HG03159 (cell line): ENCODE measurements around the gene LAMB3.
A peak's percentile ranks its signal among the peaks of the same experiment; 100 is the strongest.

ENCODE experiments used
- ATAC-seq: cut with Tn5 transposase; IDR thresholded peaks from one replicate; pipeline ENCODE4 v1.9.1; 2021; ENCODE audit warnings: mild to moderate bottlenecking, moderate library complexity; ENCODE audit not compliant: unreplicated experiment

Gene LAMB3

GRCh38 chr1:209634005-209634737 lies 18.1 kb downstream of the LAMB3 start:
- ATAC-seq = no peak

- no peak for ATAC-seq
Observed at GRCh38 chr1:209633335-209633997, 18.8 kb downstream of the LAMB3 start.

GRCh38 chr1:209630383-209631225 lies 21.6 kb downstream of the LAMB3 start:
- ATAC-seq = no peak

- ATAC-seq = no peak
Observed at GRCh38 chr1:209629621-209630382, 22.4 kb downstream of the LAMB3 start.

DNA sequence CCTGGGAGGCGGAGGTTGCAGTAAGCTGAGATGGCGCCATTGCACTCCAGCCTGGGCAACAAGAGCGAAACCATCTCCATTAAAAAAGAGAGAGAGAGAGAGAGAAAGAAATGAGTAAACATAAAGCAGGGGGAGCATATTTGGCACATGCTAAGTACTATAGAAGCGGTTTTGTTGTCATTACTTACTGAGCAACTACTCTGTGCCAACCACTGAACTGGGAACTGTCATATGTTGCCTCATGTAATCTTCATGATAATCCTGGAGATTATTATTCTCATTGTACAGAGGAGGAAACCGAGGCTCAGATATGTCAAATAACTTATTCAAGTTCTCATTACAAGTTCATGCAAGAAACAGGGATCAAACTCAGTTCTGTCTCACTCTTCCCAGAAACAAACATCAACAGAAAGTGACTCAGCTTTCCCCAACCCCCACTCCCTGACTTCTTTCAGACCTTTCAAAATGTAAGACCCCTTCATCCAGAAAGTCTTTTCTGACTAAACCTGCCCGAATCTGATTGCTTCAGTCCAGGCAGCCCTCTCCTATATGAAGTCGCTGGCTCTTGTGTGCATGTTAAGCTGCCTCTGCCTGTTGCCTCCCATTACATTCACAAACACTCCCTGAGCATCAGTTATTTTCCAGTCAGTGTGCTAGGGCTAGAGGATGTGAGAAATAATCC lies 23.5 kb downstream of the LAMB3 start:
- ATAC-seq = no peak

DNA sequence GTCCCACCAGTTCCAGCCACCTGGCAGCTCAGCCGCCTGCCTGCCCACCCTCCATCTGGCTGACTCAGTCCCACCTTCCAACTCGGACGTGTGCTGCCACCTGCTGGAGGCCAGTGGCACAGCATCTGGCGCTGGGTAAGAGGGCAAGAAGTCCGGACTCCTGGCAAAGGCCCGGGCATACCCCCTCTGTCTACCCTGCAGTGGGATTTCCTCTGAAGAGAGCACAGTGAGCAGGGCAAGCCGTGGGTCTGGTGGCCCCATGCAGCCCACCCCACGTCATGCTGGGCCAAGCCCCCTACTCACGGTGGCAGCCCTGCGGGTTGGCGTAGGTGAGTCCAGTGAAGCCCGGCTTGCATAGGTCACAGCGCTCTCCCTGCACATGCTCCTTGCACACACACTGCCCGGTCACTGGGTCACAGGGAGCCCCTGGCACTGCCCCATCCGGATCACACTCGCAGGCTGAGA lies 24.5 kb downstream of the LAMB3 start:
- peak; percentile 88 for ATAC-seq

- ATAC-seq = peak; percentile 21
Observed at GRCh38 chr1:209627027-209627731, 25.0 kb downstream of the LAMB3 start.

GRCh38 chr1:209626346-209627026 lies 25.7 kb downstream of the LAMB3 start:
- no peak for ATAC-seq

- ATAC-seq = no peak
Observed at GRCh38 chr1:209625791-209626285, 26.4 kb downstream of the LAMB3 start.

DNA sequence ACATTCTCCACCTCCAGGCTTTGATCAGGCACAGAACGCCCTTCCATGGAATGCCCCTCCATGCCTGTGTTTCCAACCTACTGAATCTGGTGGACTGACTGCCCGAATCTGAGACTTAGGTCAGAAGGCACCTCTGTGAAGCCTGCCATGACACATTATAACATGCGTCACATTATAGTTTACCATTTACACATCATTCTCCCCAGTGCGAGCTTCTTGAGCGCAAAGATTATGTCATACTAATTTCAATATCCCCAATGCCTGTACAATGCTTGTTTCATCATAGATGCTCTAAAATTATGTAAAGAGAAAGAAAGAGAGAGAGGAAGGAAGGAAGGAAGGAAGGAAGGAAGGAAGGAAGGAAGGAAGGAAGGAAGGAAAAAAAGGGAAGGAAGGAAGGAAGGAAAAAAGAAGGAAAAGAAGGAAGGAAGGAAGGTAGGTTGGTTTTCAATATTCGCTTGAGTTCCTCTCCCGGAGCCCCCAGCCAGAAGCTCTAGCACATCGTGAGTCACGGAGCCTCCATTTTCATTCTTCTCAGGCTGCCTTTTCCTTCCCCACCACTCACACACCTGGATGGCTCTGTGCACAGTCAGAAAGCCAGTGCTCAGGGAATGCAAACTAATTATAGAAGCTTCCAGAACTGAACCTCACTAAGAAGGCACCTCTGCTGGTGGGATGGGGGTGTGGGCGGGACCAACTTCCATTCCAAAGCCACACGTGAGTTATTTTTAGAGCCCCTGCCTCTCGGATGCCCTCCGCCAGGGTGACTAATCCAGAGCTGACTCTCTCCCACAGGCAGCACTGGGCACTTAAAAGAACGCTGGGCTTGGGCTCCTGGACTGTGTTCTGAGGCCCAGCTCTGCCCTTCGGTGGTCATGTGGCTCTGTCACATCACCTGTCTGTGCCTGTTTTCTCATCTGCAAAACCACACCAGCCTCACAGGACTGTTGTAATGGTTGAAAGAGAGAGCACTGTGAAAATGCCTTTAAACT lies 27.4 kb downstream of the LAMB3 start:
- no peak for ATAC-seq

- ATAC-seq = no peak
Observed at GRCh38 chr1:209622841-209623829, 29.1 kb downstream of the LAMB3 start.

DNA sequence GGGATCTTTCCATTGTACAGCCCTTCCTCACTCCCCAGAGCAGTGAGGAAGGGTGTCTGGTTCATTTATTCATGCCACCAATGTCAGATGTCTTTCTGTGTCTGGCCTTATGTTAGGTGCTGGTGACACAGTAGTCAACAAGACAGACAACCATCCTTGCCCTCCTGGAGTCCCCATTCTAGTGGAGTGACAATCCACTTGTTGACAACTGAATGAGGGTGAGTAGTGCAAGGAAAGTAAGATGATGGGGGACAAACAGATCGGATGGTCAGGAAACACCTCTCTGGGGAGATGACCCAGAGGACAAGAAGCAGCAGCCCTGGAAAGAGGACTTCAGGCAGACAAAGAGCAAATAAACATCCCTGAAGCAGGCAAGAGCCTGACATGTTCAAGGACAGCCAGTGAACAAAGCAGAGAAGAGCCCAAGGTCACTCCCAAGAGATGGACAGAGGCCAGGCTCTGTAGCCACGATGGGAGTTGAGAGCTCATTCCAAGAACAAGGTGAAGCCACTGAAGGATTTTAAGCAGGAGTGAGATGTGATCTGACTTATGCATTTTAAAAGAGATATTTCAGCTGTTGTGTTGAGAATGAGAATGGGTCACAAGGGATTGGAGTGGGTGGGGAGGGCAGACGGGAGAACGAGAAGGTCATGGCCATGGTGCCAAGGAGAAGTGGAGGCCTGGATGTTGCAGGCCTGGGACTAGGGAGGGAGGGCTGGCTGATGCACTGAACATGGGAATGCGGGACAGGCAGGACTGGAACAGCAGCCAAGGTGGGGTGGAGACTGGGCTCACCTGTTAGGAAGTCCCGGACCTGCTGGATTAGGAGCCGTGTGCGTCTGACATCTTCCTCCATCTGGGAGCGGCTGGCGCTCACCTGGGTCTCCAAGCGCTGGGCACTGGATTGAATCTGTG lies 30.2 kb downstream of the LAMB3 start:
- ATAC-seq = no peak

DNA sequence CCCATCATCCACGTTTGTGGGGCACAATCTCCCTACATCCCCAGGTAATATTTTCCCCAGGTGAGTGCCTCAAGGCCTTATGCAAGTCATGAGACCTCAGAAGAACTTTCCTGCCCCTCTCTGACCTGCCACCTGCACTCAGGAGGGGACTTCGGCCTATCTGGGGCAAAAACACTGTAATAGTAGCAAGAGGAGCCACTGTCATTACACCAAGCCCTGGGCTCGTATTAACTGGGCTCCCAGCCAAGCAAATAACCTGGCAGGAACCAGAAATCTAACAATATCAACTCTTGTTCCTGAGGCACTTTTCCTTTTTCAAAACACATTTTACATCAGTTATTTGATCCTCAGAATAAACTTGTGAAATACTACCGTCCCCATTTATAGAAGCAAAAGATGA lies 30.9 kb downstream of the LAMB3 start:
- ATAC-seq = no peak

GRCh38 chr1:209620487-209620884 lies 31.7 kb downstream of the LAMB3 start:
- ATAC-seq = no peak

GRCh38 chr1:209619696-209620486 lies 32.3 kb downstream of the LAMB3 start:
- ATAC-seq = no peak
